HFF-Myc (cell line): ENCODE measurements around the gene UBR1.

Source experiments
- DNase-seq: peaks from one replicate; pipeline ENCODE4 v3.0.0-alpha.2; 2011; ENCODE audit warnings: low read depth; ENCODE audit errors: extremely low read depth
- H3K4me3 ChIP-seq: replicated peaks from 2 replicates; pipeline ENCODE4 v1.5.1; 2011; ENCODE audit warnings: low read depth, mild to moderate bottlenecking, control low read depth, low read length
- CTCF ChIP-seq: IDR thresholded peaks from 2 replicates; pipeline ENCODE4 v1.5.1; 2012; ENCODE audit warnings: mild to moderate bottlenecking, low read depth, low read length, control low read depth; ENCODE audit errors: missing control alignments

Gene UBR1

GRCh38 chr15:42940527-42940926, 165.3 kb downstream of the UBR1 start:
- H3K4me3 ChIP-seq, result no peak overlapping the region
- no peak for TF ChIP-seq CTCF

GRCh38 chr15:42939841-42940240, 166.0 kb downstream of the UBR1 start:
- no peak overlapping the region for H3K4me3 ChIP-seq
- TF ChIP-seq CTCF, result no peak
- DNase-seq, result no peak

More at GRCh38 chr15:42940527-42940926, 165.3 kb downstream of the UBR1 start:
- DNase-seq, result no peak

GRCh38 chr15:42937143-42937542, 168.7 kb downstream of the UBR1 start:
- no peak for TF ChIP-seq CTCF
- no peak for DNase-seq
- no peak overlapping the region for H3K4me3 ChIP-seq

- no peak for TF ChIP-seq CTCF
- H3K4me3 ChIP-seq, result no peak overlapping the region
- DNase-seq, result no peak
Observed at GRCh38 chr15:42933886-42934667, 171.8 kb downstream of the UBR1 start.

- H3K4me3 ChIP-seq, result no peak overlapping the region
- no peak for DNase-seq
- no peak for TF ChIP-seq CTCF
Observed at GRCh38 chr15:42932833-42933515, 172.9 kb downstream of the UBR1 start.

GRCh38 chr15:42931702-42932486, 173.9 kb downstream of the UBR1 start:
- H3K4me3 ChIP-seq, result no peak overlapping the region
- no peak for DNase-seq
- TF ChIP-seq CTCF, result no peak
